ENCODE measurements around the gene VWA3A.
"Not testable (repeated sequence)": the region's sequence is repeated elsewhere in the genome, so short reads cannot be mapped to it uniquely, and the experiment has no call there.

Gene VWA3A

DNA sequence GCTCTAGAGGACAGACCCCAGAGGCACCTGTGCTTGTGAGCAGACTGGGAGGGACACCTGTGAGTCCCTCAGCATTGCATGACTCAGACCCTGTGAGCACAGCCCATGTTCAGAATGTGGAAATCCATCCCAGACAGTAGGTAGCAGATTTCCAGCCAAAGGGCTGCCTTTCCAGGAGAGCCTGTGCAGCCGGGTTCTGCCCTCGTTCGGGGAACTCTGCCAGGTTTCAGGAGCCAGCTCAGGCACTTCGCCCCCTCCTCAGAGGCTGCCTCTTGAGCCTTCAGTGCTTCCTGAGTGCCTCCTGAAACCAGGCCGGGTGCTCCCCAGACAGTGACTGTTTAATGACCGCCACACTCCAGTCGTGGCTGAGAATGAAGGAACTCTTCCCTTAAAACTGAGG, 46.7 kb downstream of the VWA3A start:
- DNase-seq (ENCODE audit: insufficient read length, low spot score) (no peak), FAIRE-seq (no peak)
- no peak for TF ChIP-seq POLR2A (IDR thresholded peaks at IDR 0.05; ENCODE audit: low read depth, low read length)

- FAIRE-seq (no peak), DNase-seq (ENCODE audit: insufficient read length, low spot score) (no peak)
- TF ChIP-seq POLR2A (IDR thresholded peaks at IDR 0.05; ENCODE audit: low read depth, low read length), result no peak
Observed at GRCh38 chr16:22139732-22140131, 47.4 kb downstream of the VWA3A start.

DNA sequence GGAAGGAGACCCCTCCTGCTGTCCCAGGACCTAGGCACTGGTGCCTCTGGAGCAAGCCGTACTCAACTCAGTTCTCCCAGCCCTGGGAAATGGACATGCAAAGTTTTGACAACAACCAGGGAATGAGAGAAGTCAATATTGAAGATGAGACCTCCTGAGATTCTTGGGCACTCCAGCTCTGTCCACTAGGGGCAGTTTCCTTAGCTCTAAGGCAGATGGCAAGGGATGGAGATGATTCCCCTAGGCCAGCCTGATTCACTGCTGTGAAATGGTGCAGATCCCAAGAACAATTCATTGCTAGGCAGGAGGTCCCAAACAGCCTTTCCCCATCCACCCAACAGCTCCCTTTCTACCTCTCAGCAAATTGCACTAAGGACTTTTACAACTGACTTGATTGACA, 49.4 kb downstream of the VWA3A start:
- FAIRE-seq, result no peak
- TF ChIP-seq POLR2A (IDR thresholded peaks at IDR 0.05; ENCODE audit: low read depth, low read length), result no peak
- peak; percentile 48 for DNase-seq (ENCODE audit: insufficient read length, low spot score)

DNA sequence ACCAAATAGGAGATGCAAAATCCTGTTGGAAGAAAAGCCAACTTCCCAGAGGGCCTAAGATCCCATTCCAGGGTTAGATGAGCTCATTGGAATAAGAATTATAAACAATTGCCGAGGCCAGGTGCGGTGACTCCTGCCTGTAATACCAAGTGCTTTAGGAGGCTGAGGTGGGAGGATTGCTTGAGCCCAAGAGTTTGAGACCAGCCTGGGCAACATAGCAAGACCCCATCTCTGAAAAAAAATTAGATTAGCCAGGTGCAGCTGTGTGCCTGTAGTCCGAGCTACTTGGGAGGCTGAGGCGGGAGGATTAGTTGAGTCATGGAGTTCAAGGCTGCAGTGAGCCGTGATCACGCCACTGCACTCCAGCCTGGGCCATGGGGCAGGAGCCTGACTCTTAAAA, 52.2 kb downstream of the VWA3A start:
- FAIRE-seq, result no peak
- no peak for TF ChIP-seq POLR2A (IDR thresholded peaks at IDR 0.05; ENCODE audit: low read depth, low read length)
- DNase-seq (ENCODE audit: insufficient read length, low spot score), result no peak

GRCh38 chr16:22147853-22148252, 55.5 kb downstream of the VWA3A start:
- TF ChIP-seq POLR2A (IDR thresholded peaks at IDR 0.05; ENCODE audit: low read depth, low read length), result no peak
- DNase-seq (ENCODE audit: insufficient read length, low spot score) (no peak), FAIRE-seq (no peak)

GRCh38 chr16:22151246-22151998, 59.1 kb downstream of the VWA3A start:
- FAIRE-seq, result no peak
- DNase-seq (ENCODE audit: insufficient read length, low spot score), result no peak
- no peak for TF ChIP-seq POLR2A (IDR thresholded peaks at IDR 0.05; ENCODE audit: low read depth, low read length)

DNA sequence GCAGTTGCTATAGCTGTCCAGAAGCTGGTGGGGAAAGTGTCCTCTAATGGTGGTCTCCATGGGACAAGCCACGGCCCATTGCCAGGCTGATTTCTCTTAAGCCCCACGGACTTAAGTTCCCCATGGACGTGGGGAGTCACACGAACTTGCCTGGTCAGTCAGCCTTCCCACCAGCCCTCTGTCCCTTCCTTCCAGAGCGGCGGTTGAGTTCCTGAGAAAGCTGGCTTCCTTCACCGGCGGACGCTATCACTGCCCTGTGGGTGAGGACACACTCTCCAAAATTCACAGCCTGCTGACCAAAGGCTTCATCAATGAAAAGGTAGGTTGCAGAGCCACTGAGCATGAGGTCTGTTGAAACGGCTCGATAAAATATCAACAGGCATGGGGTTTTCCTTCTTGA, 60.0 kb downstream of the VWA3A start:
- TF ChIP-seq POLR2A (IDR thresholded peaks at IDR 0.05; ENCODE audit: low read depth, low read length), result no peak

DNA sequence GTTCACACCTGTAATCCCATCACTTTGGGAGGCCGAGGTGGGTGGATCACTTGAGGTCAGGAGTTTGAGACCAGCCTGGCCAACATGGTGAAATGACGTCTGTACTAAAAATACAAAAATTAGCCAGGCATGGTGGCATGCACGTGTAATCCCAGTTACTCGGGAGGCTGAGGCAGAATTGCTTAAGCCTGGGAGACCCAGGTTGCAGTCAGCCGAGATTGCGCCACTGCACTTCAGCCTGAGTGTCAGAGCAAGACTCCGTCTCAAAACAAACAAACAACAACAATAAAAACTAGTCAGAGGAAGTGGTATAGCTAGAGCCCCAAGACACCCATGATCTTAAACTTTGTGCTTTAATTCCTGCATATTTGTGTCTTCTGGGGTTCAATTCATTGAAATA, 60.7 kb downstream of the VWA3A start:
- FAIRE-seq; DNase-seq (ENCODE audit: insufficient read length, low spot score): not testable (repeated sequence)

More for the DNA sequence above, 60.0 kb downstream of the VWA3A start:
- DNase-seq (ENCODE audit: insufficient read length, low spot score), result no peak
- FAIRE-seq, result no peak

DNA sequence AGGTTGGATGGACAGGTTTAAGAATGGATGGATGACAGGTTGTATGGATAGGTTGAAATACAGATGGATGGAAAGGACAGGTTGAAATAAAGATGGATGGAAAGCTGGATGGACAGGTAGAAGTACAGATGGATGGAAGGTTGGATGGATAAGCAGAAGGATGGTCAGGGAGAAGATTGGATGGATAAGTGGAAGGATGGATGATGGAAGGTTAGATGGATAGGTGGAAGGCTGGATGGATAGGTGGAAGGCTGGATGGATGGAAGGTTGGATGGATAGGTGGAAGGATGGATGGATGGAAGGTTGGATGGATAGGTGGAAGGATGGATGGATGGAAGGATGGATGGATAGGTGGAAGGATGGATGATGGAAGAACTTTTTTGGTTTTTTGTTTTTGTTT, 69.1 kb downstream of the VWA3A start:
- DNase-seq (ENCODE audit: insufficient read length, low spot score) (no peak), FAIRE-seq (no peak)
- TF ChIP-seq POLR2A (IDR thresholded peaks at IDR 0.05; ENCODE audit: low read depth, low read length), result no peak

DNA sequence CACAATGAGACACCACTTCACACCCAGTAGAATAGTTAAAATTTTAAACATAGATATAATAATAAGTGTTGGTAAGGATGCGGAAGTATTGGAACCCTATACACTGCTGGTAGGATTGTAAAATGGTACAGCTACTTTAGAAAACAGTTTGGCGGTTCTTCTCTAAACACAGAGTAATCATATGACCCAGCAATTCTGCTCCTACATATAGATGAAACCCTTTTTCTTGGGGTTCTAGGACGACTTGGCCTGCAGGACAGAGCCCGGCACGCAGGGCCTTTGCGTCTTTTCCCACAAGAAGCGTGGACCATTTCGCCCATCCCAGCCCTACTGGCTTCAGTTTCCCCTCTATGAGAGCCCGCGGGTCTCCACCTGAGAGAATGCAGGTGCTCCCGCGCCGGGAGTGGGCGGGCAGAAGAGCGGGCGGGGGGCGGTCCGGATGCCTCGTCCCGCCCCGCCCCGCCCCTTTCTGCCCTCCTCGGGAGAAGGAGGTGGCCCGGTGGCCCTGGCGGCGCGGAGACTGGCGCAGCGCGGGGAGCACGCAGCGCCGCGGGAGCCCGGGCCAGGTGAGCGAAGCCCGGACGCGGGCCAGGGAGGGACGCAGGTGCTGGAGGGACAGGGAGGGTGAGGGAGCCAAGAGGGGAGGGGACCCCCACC, 69.8 kb downstream of the VWA3A start, which contains the start of gene SDR42E2:
Gene SDR42E2, plus strand, starts transcription at position 508 of the 657 bp plus-strand sequence. CDS start 3,077 bp downstream, outside the sequence.
- FAIRE-seq (no peak), DNase-seq (ENCODE audit: insufficient read length, low spot score) (no peak)
- no peak for TF ChIP-seq POLR2A (IDR thresholded peaks at IDR 0.05; ENCODE audit: low read depth, low read length)

DNA sequence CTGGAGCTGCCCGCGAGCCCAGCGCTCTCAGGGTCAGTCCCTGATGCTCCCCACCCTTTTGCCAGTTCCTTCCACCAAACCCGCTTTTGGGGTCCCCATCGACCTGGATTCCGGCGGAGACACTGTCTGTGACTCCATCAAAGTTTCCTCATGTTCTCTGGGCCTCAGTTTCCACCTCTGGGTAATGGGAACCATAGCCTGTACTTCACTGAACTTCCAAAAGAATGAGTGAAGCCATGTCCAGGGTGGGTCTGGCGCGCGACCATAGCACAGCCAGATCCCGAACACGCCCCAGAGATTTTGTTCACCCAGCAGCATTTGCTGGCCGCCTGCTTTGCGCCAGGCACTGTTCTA, 70.3 kb downstream of the VWA3A start:
- DNase-seq (ENCODE audit: insufficient read length, low spot score) (no peak), FAIRE-seq (no peak)
- TF ChIP-seq POLR2A (IDR thresholded peaks at IDR 0.05; ENCODE audit: low read depth, low read length), result no peak

DNA sequence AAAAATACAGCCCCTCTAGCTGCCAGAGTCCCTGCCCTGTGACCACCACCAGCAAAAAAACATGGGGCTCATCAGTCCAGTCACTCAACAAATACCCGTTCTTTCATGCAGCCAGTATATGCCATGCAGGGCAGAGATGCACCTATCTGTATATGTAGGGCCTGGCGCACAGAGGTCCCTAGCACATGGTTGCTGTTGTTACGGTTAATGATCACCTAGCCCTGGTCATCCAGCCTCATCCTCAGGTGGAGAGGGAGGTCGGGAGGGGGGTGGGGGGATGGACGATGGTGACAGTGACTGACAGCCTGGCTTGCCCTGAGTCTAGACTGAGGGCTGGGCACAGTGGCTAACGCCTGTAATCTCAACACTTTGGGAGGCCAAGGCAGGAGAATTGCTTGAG, 71.5 kb downstream of the VWA3A start:
- DNase-seq (ENCODE audit: insufficient read length, low spot score) (no peak), FAIRE-seq (no peak)
- no peak for TF ChIP-seq POLR2A (IDR thresholded peaks at IDR 0.05; ENCODE audit: low read depth, low read length)

GRCh38 chr16:22164482-22164881, 72.1 kb downstream of the VWA3A start:
- no peak for FAIRE-seq
- no peak for TF ChIP-seq POLR2A (IDR thresholded peaks at IDR 0.05; ENCODE audit: low read depth, low read length)
- DNase-seq (ENCODE audit: insufficient read length, low spot score), result no peak

GRCh38 chr16:22165508-22166285, 73.4 kb downstream of the VWA3A start:
- no peak for TF ChIP-seq POLR2A (IDR thresholded peaks at IDR 0.05; ENCODE audit: low read depth, low read length)
- no peak for FAIRE-seq
- no peak for DNase-seq (ENCODE audit: insufficient read length, low spot score)
